ENCODE measurements around the gene NHSL2. TPM values are rescaled to one million over a fixed set of nuclear protein-coding genes. Genes with fewer than 3 reads are reported as not detected.

Gene NHSL2
- total RNA-seq, 2 experiments from 2014 or later, result 0.58 to 0.88 TPM

GRCh38 chrX:72038868-72039267 is 128.2 kb downstream of the NHSL2 start:
- Mint-ChIP-seq H3K27me3 (peaks cover 4% of the 10 kb centered on the region), H3K9me3 (peaks cover 5% of the 10 kb centered on the region), H3K4me1 (ENCODE audit: low read depth) (no peaks in the 10 kb centered on the region), H3K36me3 (ENCODE audit: low read depth) (no peaks in the 10 kb centered on the region), H3K4me3 (no peak overlapping the region), H3K27ac (no peak overlapping the region)
- ATAC-seq, result no peak
- DNase-seq, result no peak
- TF ChIP-seq CTCF (IDR thresholded peaks at IDR 0.05), result no peak
- intact Hi-C loops (cut with micrococcal nuclease), result no loop called here
- ChIA-PET CTCF (no interaction called here), POLR2A (no interaction called here)

GRCh38 chrX:72040506-72040905 is 129.9 kb downstream of the NHSL2 start:
- intact Hi-C loops (cut with micrococcal nuclease), result no loop called here
- Mint-ChIP-seq H3K4me1 (ENCODE audit: low read depth) (no peaks in the 10 kb centered on the region), H3K36me3 (ENCODE audit: low read depth) (no peaks in the 10 kb centered on the region), H3K27ac (no peak overlapping the region), H3K27me3 (peaks cover 4% of the 10 kb centered on the region), H3K9me3 (peaks cover 5% of the 10 kb centered on the region), H3K4me3 (no peak overlapping the region)
- TF ChIP-seq CTCF (IDR thresholded peaks at IDR 0.05), result no peak
- POLR2A ChIA-PET, result no interaction called here
- CTCF ChIA-PET, result no interaction called here
- no peak for DNase-seq
- no peak for ATAC-seq

GRCh38 chrX:72041176-72041575 is 130.5 kb downstream of the NHSL2 start:
- intact Hi-C loops (cut with micrococcal nuclease), result no loop called here
- H3K9me3 Mint-ChIP-seq, result peaks cover 5% of the 10 kb centered on the region
- no peak overlapping the region for H3K4me3 Mint-ChIP-seq
- H3K4me1 Mint-ChIP-seq (ENCODE audit: low read depth), result peaks cover 4% of the 10 kb centered on the region
- DNase-seq, result no peak
- ChIA-PET POLR2A (no interaction called here), CTCF (no interaction called here)
- ATAC-seq, result no peak
- H3K27ac Mint-ChIP-seq, result no peak overlapping the region
- peaks cover 4% of the 10 kb centered on the region for H3K27me3 Mint-ChIP-seq
- no peak for TF ChIP-seq CTCF (IDR thresholded peaks at IDR 0.05)
- no peaks in the 10 kb centered on the region for H3K36me3 Mint-ChIP-seq (ENCODE audit: low read depth)

- no peak overlapping the region for H3K27ac Mint-ChIP-seq
- no peaks in the 10 kb centered on the region for H3K9me3 Mint-ChIP-seq
- intact Hi-C loops (cut with micrococcal nuclease), result no loop called here
- H3K4me1 Mint-ChIP-seq (ENCODE audit: low read depth), result peaks cover 8% of the 10 kb centered on the region
- ChIA-PET POLR2A (no interaction called here), CTCF (interaction anchor here (1.7 kb wide), 1 partner anchor 21 kb away, joined by 7 read pairs; no protein-coding TSS in a partner anchor)
- peaks cover 1% of the 10 kb centered on the region for H3K27me3 Mint-ChIP-seq
- ATAC-seq (no peak), DNase-seq (no peak)
- no peak overlapping the region for H3K4me3 Mint-ChIP-seq
- H3K36me3 Mint-ChIP-seq (ENCODE audit: low read depth), result no peaks in the 10 kb centered on the region
- TF ChIP-seq CTCF (IDR thresholded peaks at IDR 0.05), result no peak
These were observed 131.5 kb downstream of the NHSL2 start for GRCh38 chrX:72041871-72042851.

GRCh38 chrX:72042852-72043248 is 132.2 kb downstream of the NHSL2 start:
- H3K4me3 Mint-ChIP-seq, result no peak overlapping the region
- no peak overlapping the region for H3K27ac Mint-ChIP-seq
- H3K4me1 Mint-ChIP-seq (ENCODE audit: low read depth), result peaks cover 8% of the 10 kb centered on the region
- ATAC-seq (no peak), DNase-seq (no peak)
- CTCF ChIA-PET, result interaction anchor here (1.7 kb wide), 1 partner anchor 21 kb away, joined by 7 read pairs; no protein-coding TSS in a partner anchor
- no peaks in the 10 kb centered on the region for H3K9me3 Mint-ChIP-seq
- intact Hi-C loops (cut with micrococcal nuclease), result no loop called here
- peaks cover 1% of the 10 kb centered on the region for H3K27me3 Mint-ChIP-seq
- TF ChIP-seq CTCF (IDR thresholded peaks at IDR 0.05), result no peak
- POLR2A ChIA-PET, result no interaction called here
- no peaks in the 10 kb centered on the region for H3K36me3 Mint-ChIP-seq (ENCODE audit: low read depth)
